NCI-H1048 (cell line): ENCODE measurements around the gene ZNF581.

Source experiments
- DNase-seq: peaks from one replicate; lab custom pipeline; 2025; lab: John Stamatoyannopoulos, UW

Gene ZNF581

GRCh38 chr19:55693336-55693974 is 50.0 kb downstream of the ZNF581 start:
- no peak for DNase-seq

GRCh38 chr19:55694241-55694655 is 50.8 kb downstream of the ZNF581 start:
- DNase-seq: no peak

GRCh38 chr19:55694656-55695491 is 51.4 kb downstream of the ZNF581 start:
- no peak for DNase-seq
